GM18498 (cell line): Measurements from ENCODE around the gene FOXL2.

Experiments
- ATAC-seq: cut with Tn5 transposase; IDR thresholded peaks from one replicate; pipeline ENCODE4 v1.9.1; 2021; ENCODE audit warnings: mild to moderate bottlenecking, moderate library complexity; ENCODE audit not compliant: unreplicated experiment

Gene FOXL2

GRCh38 chr3:138945709-138946662, 951 bp downstream of the FOXL2 start:
- no peak for ATAC-seq

GRCh38 chr3:138944929-138945708, 1.8 kb downstream of the FOXL2 start:
- ATAC-seq, result no peak

GRCh38 chr3:138944654-138944928, 2.3 kb downstream of the FOXL2 start:
- no peak for ATAC-seq

GRCh38 chr3:138943724-138944653, 2.9 kb downstream of the FOXL2 start:
- no peak for ATAC-seq

- ATAC-seq, result no peak
Observed at GRCh38 chr3:138942861-138943623, 3.9 kb downstream of the FOXL2 start.

- ATAC-seq, result no peak
Observed at GRCh38 chr3:138942271-138942670, 4.7 kb downstream of the FOXL2 start.

GRCh38 chr3:138941259-138941885, 5.6 kb downstream of the FOXL2 start:
- no peak for ATAC-seq

GRCh38 chr3:138940446-138940845, 6.5 kb downstream of the FOXL2 start:
- ATAC-seq, result no peak

- no peak for ATAC-seq
Observed at GRCh38 chr3:138939561-138940241, 7.2 kb downstream of the FOXL2 start.

GRCh38 chr3:138938877-138939560, 7.9 kb downstream of the FOXL2 start:
- ATAC-seq, result no peak

GRCh38 chr3:138938056-138938876, 8.7 kb downstream of the FOXL2 start:
- ATAC-seq, result no peak

- no peak for ATAC-seq
Observed at GRCh38 chr3:138937690-138938055, 9.3 kb downstream of the FOXL2 start.

GRCh38 chr3:138936741-138937689, 9.9 kb downstream of the FOXL2 start:
- ATAC-seq, result no peak

- peak; percentile 77 for ATAC-seq
Observed at GRCh38 chr3:138935863-138936740, 10.8 kb downstream of the FOXL2 start.

- ATAC-seq, result no peak
Observed at GRCh38 chr3:138935505-138935862, 11.5 kb downstream of the FOXL2 start.
